K562 (cell line): ENCODE results near the gene HLTF. TPM values are rescaled to one million over a fixed set of nuclear protein-coding genes. Genes with fewer than 3 reads are reported as not detected.

Experiments used
- KAT8 ChIP-seq: fragments of 450-650 bp; IDR thresholded peaks from 2 replicates; pipeline ENCODE4 v1.6.1; 2016; ENCODE audit warnings: low read depth, mild to moderate bottlenecking
- KLF10 ChIP-seq: fragments of 250-450 bp; sonication (Bioruptor Pico); IDR thresholded peaks from 2 replicates; pipeline ENCODE4 v1.6.1; 2021; ENCODE audit warnings: matching md5 sums
- ZNF408 ChIP-seq: fragments of 250-450 bp; sonication (Bioruptor Pico); IDR thresholded peaks from 2 replicates; pipeline ENCODE4 v1.4.0; 2020; ENCODE audit warnings: low read depth, mild to moderate bottlenecking, moderate library complexity
- ZNF766 ChIP-seq: fragments of 200-800 bp; sonication (Bioruptor generic); conservative IDR thresholded peaks from 2 replicates; pipeline ENCODE4 v1.6.1; 2016; ENCODE audit warnings: missing genetic modification characterization, missing compliant biosample characterization
- ZSCAN32 ChIP-seq: fragments of 450-650 bp; formaldehyde crosslinking; IDR thresholded peaks from 2 replicates; pipeline ENCODE4 v1.4.0; 2020; ENCODE audit warnings: mild to moderate bottlenecking, moderate library complexity
- polyA plus RNA-seq, 8 experiments: library from polyadenylated mRNA; depleted of rRNA in 4 of 8; stranded (reverse) in 5 of 8; unstranded in 3 of 8; fragments of >200 nt; fragmentation: Nextera tagmentation in 2 of 8; fragmentation: Illumina TruSeq in 1 of 8; extraction: Ambion mirVana in 2 of 8; extraction: Trizol in 1 of 8; gene quantifications; 2 replicates each; pipeline versions ENCODE4 v1.2.1 to v1.2.3, GENCODE V29; 2011 to 2014; ENCODE audit warnings: inconsistent platforms in 1 of 8, missing spikeins in 1 of 8
- total RNA-seq, 7 experiments: library from RNA; depleted of rRNA in 6 of 7; stranded (reverse); fragments of >200 nt in 6 of 7; fragmentation: Illumina TruSeq in 2 of 7; extraction: Trizol in 2 of 7; gene quantifications; 2 replicates each; pipeline versions ENCODE4 v1.2.1 to v1.2.3, GENCODE V29; 2011 to 2021; ENCODE audit warnings: low replicate concordance in 1 of 7
- TF ChIP-seq, protein P1 (sequence below): fragments of 150-350 bp; conservative IDR thresholded peaks from 2 replicates; pipeline ENCODE4 v1.6.1; 2014; ENCODE audit warnings: low read length
- TF ChIP-seq, protein P2 (sequence below), 2 experiments: fragments of 200-800 bp in 1 of 2; sonication (Bioruptor generic) in 1 of 2; sonication (generic) in 1 of 2; formaldehyde crosslinking in 1 of 2; IDR thresholded peaks in 1 of 2; conservative IDR thresholded peaks in 1 of 2; 2 replicates each; pipeline versions ENCODE4 v1.5.0 to v1.6.1; 2016 to 2020; ENCODE audit warnings: missing compliant biosample characterization in 1 of 2, missing genetic modification characterization in 1 of 2, missing genetic modification reagents in 1 of 2
- TF ChIP-seq, protein P3 (sequence below): sonication (generic); formaldehyde crosslinking; IDR thresholded peaks from 2 replicates; pipeline ENCODE4 v1.8.0; 2022; ENCODE audit warnings: mild to moderate bottlenecking, missing genetic modification reagents, borderline replicate concordance
- TF ChIP-seq, protein P4 (sequence below): fragments of 450-650 bp; formaldehyde crosslinking; IDR thresholded peaks from 2 replicates; pipeline ENCODE4 v1.4.0; 2020; ENCODE audit warnings: mild to moderate bottlenecking, moderate library complexity
- TF ChIP-seq, protein P5 (sequence below): fragments of 250-450 bp; sonication (Bioruptor Pico); IDR thresholded peaks from 2 replicates; pipeline ENCODE4 v1.5.0; 2020; ENCODE audit warnings: mild to moderate bottlenecking, borderline replicate concordance

Gene HLTF
- total and polyA plus RNA-seq, 9 of the 15 experiments (the other 6 are each of a cell fraction or from before 2014, with no cell fraction given) = 35.1 to 82.4 (median 50.4) TPM

DNA sequence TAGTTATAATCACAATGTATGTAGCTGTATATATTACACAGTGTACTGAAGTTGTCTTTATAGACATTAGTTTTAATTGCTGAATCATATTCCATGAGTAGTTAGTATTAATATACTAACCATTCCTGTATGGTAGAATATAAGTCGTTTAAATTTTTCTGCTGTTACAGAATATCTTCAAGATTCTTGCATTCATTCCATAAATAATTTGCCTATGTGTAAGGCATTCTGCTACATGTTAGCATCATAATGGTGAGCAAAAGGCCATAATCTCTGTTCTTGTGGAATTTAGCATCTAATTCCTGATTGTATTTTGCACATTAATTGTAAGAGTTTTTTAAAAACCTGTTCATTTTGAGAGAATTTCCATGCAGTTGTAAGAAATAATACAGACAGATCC, 80.9 kb downstream of the HLTF start (continued):
- TF ChIP-seq, protein P1, sequence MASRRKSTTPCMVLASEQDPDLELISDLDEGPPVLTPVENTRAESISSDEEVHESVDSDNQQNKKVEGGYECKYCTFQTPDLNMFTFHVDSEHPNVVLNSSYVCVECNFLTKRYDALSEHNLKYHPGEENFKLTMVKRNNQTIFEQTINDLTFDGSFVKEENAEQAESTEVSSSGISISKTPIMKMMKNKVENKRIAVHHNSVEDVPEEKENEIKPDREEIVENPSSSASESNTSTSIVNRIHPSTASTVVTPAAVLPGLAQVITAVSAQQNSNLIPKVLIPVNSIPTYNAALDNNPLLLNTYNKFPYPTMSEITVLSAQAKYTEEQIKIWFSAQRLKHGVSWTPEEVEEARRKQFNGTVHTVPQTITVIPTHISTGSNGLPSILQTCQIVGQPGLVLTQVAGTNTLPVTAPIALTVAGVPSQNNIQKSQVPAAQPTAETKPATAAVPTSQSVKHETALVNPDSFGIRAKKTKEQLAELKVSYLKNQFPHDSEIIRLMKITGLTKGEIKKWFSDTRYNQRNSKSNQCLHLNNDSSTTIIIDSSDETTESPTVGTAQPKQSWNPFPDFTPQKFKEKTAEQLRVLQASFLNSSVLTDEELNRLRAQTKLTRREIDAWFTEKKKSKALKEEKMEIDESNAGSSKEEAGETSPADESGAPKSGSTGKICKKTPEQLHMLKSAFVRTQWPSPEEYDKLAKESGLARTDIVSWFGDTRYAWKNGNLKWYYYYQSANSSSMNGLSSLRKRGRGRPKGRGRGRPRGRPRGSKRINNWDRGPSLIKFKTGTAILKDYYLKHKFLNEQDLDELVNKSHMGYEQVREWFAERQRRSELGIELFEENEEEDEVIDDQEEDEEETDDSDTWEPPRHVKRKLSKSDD = no peak
- TF ChIP-seq, protein P2, sequence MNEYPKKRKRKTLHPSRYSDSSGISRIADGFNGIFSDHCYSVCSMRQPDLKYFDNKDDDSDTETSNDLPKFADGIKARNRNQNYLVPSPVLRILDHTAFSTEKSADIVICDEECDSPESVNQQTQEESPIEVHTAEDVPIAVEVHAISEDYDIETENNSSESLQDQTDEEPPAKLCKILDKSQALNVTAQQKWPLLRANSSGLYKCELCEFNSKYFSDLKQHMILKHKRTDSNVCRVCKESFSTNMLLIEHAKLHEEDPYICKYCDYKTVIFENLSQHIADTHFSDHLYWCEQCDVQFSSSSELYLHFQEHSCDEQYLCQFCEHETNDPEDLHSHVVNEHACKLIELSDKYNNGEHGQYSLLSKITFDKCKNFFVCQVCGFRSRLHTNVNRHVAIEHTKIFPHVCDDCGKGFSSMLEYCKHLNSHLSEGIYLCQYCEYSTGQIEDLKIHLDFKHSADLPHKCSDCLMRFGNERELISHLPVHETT (CRISPR knock-in tag; conservative IDR thresholded peaks at IDR 0.05 in 1 of 2, IDR thresholded peaks at IDR 0.05 in 1 of 2) = no peak
- TF ChIP-seq, protein P3, sequence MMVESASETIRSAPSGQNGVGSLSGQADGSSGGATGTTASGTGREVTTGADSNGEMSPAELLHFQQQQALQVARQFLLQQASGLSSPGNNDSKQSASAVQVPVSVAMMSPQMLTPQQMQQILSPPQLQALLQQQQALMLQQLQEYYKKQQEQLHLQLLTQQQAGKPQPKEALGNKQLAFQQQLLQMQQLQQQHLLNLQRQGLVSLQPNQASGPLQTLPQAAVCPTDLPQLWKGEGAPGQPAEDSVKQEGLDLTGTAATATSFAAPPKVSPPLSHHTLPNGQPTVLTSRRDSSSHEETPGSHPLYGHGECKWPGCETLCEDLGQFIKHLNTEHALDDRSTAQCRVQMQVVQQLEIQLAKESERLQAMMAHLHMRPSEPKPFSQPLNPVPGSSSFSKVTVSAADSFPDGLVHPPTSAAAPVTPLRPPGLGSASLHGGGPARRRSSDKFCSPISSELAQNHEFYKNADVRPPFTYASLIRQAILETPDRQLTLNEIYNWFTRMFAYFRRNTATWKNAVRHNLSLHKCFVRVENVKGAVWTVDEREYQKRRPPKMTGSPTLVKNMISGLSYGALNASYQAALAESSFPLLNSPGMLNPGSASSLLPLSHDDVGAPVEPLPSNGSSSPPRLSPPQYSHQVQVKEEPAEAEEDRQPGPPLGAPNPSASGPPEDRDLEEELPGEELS = no peak
- TF ChIP-seq ZSCAN32 (CRISPR knock-in tag) (no peak), KLF10 (no peak), ZNF766 (CRISPR knock-in tag) (no peak), KAT8 (no peak), ZNF408 (CRISPR knock-in tag) (no peak)
- TF ChIP-seq, protein P4, sequence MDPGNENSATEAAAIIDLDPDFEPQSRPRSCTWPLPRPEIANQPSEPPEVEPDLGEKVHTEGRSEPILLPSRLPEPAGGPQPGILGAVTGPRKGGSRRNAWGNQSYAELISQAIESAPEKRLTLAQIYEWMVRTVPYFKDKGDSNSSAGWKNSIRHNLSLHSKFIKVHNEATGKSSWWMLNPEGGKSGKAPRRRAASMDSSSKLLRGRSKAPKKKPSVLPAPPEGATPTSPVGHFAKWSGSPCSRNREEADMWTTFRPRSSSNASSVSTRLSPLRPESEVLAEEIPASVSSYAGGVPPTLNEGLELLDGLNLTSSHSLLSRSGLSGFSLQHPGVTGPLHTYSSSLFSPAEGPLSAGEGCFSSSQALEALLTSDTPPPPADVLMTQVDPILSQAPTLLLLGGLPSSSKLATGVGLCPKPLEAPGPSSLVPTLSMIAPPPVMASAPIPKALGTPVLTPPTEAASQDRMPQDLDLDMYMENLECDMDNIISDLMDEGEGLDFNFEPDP (CRISPR knock-in tag) = no peak
- TF ChIP-seq, protein P5, sequence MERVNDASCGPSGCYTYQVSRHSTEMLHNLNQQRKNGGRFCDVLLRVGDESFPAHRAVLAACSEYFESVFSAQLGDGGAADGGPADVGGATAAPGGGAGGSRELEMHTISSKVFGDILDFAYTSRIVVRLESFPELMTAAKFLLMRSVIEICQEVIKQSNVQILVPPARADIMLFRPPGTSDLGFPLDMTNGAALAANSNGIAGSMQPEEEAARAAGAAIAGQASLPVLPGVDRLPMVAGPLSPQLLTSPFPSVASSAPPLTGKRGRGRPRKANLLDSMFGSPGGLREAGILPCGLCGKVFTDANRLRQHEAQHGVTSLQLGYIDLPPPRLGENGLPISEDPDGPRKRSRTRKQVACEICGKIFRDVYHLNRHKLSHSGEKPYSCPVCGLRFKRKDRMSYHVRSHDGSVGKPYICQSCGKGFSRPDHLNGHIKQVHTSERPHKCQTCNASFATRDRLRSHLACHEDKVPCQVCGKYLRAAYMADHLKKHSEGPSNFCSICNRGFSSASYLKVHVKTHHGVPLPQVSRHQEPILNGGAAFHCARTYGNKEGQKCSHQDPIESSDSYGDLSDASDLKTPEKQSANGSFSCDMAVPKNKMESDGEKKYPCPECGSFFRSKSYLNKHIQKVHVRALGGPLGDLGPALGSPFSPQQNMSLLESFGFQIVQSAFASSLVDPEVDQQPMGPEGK = no peak
- TF ChIP-seq, all 486 proteins: peak for 0
